Upper lobe of left lung (tissue), 4 donors: ENCODE measurements around the gene NEDD4L.

Experiments
- POLR2A ChIP-seq, 4 donors: fragments of 450-650 bp; IDR thresholded peaks; one replicate each; pipeline ENCODE4 v1.5.1; 2016 to 2017; ENCODE audit warnings: antibody characterized with exemption in 4 of 4, mild to moderate bottlenecking in 2 of 4
- POLR2AphosphoS5 ChIP-seq, 2 donors: sonication (generic); formaldehyde crosslinking; IDR thresholded peaks; one replicate each; pipeline ENCODE4 v1.5.1; 2017; ENCODE audit warnings: antibody characterized with exemption in 2 of 2
- TF ChIP-seq, protein P1 (sequence below), 6 experiments: fragments of 450-650 bp in 4 of 6; fragments of 200-600 bp in 2 of 6; sonication (generic) in 2 of 6; IDR thresholded peaks; one replicate each; pipeline ENCODE4 v1.5.1; 2016 to 2019; ENCODE audit warnings: antibody characterized with exemption in 6 of 6

- TF ChIP-seq, protein P1, sequence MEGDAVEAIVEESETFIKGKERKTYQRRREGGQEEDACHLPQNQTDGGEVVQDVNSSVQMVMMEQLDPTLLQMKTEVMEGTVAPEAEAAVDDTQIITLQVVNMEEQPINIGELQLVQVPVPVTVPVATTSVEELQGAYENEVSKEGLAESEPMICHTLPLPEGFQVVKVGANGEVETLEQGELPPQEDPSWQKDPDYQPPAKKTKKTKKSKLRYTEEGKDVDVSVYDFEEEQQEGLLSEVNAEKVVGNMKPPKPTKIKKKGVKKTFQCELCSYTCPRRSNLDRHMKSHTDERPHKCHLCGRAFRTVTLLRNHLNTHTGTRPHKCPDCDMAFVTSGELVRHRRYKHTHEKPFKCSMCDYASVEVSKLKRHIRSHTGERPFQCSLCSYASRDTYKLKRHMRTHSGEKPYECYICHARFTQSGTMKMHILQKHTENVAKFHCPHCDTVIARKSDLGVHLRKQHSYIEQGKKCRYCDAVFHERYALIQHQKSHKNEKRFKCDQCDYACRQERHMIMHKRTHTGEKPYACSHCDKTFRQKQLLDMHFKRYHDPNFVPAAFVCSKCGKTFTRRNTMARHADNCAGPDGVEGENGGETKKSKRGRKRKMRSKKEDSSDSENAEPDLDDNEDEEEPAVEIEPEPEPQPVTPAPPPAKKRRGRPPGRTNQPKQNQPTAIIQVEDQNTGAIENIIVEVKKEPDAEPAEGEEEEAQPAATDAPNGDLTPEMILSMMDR (IDR thresholded peaks at IDR 0.05), result no peak
- TF ChIP-seq POLR2A (IDR thresholded peaks at IDR 0.05) (no peak), POLR2AphosphoS5 (IDR thresholded peaks at IDR 0.05) (no peak)
Observed at GRCh38 chr18:58096658-58097057, 52.6 kb downstream of the NEDD4L start.
